ENCODE data around the gene PARP12.

The PARP12 gene

DNA sequence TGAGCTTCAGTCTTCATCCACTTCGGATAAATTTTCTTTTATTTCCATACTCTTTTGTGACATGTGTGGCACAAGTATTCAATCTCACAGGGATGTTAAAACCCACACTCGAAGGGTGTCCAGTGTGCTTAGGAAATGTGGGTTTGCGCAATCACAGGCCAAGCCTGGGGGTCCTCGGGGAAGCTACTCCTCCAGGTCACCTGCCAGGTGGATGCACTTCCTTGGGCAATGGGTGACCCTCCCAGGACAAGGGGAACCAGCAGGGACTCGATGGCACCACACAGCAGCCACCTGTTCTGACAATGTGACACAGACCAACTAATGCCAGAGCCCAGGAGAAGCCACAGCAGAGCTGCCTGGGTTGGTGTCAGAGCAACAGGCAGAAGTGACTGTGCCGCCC, 39.0 kb downstream of the PARP12 start:
- no peak overlapping the region for H3K4me3 ChIP-seq (ENCODE audit: low read depth, low read length)
- TF ChIP-seq, protein P1, sequence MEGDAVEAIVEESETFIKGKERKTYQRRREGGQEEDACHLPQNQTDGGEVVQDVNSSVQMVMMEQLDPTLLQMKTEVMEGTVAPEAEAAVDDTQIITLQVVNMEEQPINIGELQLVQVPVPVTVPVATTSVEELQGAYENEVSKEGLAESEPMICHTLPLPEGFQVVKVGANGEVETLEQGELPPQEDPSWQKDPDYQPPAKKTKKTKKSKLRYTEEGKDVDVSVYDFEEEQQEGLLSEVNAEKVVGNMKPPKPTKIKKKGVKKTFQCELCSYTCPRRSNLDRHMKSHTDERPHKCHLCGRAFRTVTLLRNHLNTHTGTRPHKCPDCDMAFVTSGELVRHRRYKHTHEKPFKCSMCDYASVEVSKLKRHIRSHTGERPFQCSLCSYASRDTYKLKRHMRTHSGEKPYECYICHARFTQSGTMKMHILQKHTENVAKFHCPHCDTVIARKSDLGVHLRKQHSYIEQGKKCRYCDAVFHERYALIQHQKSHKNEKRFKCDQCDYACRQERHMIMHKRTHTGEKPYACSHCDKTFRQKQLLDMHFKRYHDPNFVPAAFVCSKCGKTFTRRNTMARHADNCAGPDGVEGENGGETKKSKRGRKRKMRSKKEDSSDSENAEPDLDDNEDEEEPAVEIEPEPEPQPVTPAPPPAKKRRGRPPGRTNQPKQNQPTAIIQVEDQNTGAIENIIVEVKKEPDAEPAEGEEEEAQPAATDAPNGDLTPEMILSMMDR (IDR thresholded peaks at IDR 0.05; ENCODE audit: low read depth, low read length, missing control alignments) = no peak
- DNase-seq (ENCODE audit: low read depth) = no peak

DNA sequence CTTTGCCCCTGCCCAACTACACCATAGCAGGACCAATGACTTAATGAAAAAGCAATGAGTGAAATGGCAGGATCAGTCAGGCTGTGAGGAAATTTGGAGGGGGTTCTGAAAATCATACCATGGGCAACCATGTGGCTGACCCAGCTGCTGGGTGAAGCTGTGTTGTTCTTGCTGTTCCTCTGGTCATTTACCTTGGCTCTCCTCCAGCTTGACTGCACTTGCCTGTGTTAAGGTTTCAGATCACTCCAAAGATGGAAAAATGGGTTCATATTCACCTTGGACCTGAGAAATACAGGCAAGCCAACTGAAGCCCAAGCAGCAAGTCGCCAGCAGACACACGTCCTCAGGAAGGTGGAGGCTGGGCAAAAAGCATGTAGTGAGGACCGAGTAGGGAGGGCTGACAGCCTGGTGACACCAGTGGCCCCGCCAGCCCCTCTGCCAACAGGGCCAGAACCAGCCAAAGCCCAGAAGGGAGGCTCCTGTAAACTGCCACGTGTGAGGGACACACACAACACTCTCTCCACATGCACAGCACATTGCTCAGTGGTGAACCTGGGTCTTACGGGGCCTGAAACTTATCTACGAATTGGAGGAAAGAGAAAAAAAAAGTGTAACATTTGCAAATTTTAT, 40.1 kb downstream of the PARP12 start:
- H3K4me3 ChIP-seq (ENCODE audit: low read depth, low read length) = no peak overlapping the region
- no peak for DNase-seq (ENCODE audit: low read depth)
- TF ChIP-seq, protein P1 (IDR thresholded peaks at IDR 0.05; ENCODE audit: low read depth, low read length, missing control alignments) = no peak

DNA sequence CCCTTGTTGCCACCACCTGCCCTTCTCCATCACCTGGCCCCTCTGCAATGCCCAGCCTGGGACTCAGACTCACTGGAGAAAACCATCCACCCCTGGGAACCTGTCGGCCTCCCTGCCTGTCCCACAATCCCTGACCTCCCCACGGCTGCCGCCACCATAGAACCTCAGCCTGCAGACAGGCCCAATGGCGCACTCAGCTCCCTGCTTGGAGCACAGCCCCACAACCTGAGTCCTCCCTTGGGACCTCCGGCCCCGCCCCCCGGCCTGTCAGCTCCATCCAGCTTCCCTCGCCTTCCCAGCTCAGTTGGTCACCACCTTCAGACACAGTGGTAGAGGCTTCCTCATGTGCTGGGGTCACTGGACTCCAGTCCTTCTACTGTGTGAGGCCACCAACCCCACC, 41.1 kb downstream of the PARP12 start:
- DNase-seq (ENCODE audit: low read depth) = no peak
- H3K4me3 ChIP-seq (ENCODE audit: low read depth, low read length) = no peak overlapping the region
- TF ChIP-seq, protein P1 (IDR thresholded peaks at IDR 0.05; ENCODE audit: low read depth, low read length, missing control alignments) = no peak

DNA sequence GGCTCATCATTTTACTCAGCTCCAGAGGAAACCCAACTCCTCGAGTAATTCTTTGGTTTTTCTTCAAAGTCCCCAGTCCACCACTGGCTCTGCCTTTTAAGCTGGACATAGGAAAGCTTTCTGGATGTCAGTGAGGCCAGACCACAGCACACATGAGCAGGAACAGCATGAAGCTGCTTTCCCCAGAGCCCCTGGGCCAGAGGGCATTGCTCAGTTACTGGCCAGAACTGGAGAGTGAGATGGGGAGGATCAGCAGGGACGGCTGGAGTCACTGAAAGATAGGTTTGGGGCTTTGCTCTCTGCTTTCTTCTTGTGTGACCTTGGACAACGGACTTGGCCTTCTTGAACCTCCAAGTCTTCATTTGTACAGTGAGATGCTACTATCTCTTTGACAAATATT, 43.1 kb downstream of the PARP12 start:
- no peak for DNase-seq (ENCODE audit: low read depth)
- no peak overlapping the region for H3K4me3 ChIP-seq (ENCODE audit: low read depth, low read length)
- TF ChIP-seq, protein P1 (IDR thresholded peaks at IDR 0.05; ENCODE audit: low read depth, low read length, missing control alignments) = no peak

DNA sequence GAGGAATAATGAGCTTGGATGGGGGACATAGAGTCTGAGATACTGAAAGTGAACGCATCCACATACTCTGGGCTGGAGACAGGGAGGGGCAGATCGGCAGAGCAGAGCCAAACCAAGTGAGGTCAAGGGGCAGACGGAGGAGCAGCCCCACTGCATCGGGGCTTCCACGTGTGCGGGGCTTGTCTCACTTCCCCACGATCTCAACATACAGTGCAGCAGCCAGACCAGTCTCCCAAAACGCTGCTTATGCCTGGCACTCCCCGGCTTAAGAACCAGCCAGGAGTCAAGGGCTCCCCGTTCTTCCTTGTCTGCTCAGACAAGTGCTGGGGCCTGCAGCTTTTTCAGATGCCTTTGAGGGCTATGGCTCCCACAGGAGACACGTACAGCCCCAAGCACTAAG, 43.6 kb downstream of the PARP12 start:
- TF ChIP-seq, protein P1 (IDR thresholded peaks at IDR 0.05; ENCODE audit: low read depth, low read length, missing control alignments) = no peak
- DNase-seq (ENCODE audit: low read depth) = no peak
- no peak overlapping the region for H3K4me3 ChIP-seq (ENCODE audit: low read depth, low read length)

DNA sequence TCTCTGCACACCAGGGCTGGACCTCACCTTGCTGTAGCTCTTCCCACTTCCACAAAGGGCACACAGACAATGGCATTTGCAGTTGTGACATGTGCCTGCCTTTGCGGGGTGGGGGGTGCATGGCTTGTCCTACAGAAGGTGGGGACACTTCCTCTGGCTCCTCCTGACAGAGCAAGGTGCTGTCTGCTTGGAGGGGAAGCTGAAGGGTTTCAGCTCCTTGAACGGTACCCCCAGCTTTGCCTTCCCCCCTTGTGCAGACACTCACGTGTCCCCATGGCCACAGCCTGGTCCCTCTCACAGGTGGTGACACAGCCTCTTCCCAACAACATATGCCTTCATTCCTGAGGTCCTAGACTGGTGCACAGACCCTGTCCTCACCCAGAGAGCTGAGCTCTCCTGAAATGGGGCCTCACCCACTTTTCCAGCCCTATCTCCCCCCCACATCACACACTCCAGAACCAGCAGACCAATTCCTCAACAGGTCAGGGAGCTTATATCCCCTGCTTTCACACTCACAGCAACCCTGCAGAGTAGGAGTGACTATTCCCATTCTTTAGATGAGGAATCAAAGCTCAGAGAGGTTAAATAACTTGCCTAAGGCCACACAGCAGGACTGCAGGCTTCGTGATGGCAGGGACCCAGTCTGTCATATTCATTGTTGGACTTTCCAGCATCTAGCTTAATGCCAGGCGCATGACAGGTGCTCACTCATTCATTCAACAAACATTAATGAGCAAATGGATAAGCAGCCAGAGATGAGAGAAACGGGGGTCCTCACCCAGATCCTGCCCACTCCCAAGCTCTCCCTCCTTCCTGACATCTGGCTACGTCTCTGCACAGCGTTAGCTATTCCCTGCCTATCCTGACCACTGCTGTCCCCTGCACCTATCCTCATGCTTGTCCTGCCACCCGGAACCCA, 44.4 kb downstream of the PARP12 start:
- no peak for DNase-seq (ENCODE audit: low read depth)
- TF ChIP-seq, protein P1 (IDR thresholded peaks at IDR 0.05; ENCODE audit: low read depth, low read length, missing control alignments) = no peak
- no peak overlapping the region for H3K4me3 ChIP-seq (ENCODE audit: low read depth, low read length)
